K562 (cell line): Measurements from ENCODE around the gene NEMP1. TPM values are rescaled to one million over a fixed set of nuclear protein-coding genes. Genes with fewer than 3 reads are reported as not detected.
A peak's percentile ranks its signal among the peaks of the same experiment; 100 is the strongest.

Experiments
- ARID2 ChIP-seq: fragments of 450-650 bp; IDR thresholded peaks from 2 replicates; pipeline ENCODE4 v1.6.1; 2017; ENCODE audit warnings: antibody characterized with exemption, mild to moderate bottlenecking
- CBFA2T3 ChIP-seq: fragments of 450-650 bp; IDR thresholded peaks from 2 replicates; pipeline ENCODE4 v1.6.1; 2017
- CCNT2 ChIP-seq: IDR thresholded peaks from 2 replicates; pipeline ENCODE4 v1.6.1; 2011; ENCODE audit warnings: borderline replicate concordance, low read depth, mild to moderate bottlenecking, moderate library complexity, mixed read lengths, low read length; ENCODE audit not compliant: insufficient read length; ENCODE audit errors: extremely low read depth
- CTBP1 ChIP-seq: fragments of 450-650 bp; IDR thresholded peaks from 2 replicates; pipeline ENCODE4 v1.6.1; 2016; ENCODE audit warnings: borderline replicate concordance
- ELF4 ChIP-seq: fragments of 450-650 bp; formaldehyde crosslinking; IDR thresholded peaks from 2 replicates; pipeline ENCODE4 v1.4.0; 2022; ENCODE audit warnings: missing genetic modification characterization
- KAT7 ChIP-seq: sonication (generic); formaldehyde crosslinking; IDR thresholded peaks from 2 replicates; pipeline ENCODE4 v1.8.0; 2022; ENCODE audit warnings: missing genetic modification reagents, mild to moderate bottlenecking, borderline replicate concordance
- L3MBTL2 ChIP-seq: fragments of 450-650 bp; IDR thresholded peaks from 2 replicates; pipeline ENCODE4 v1.6.1; 2016; ENCODE audit warnings: mild to moderate bottlenecking, moderate library complexity
- LARP7 ChIP-seq: fragments of 450-650 bp; IDR thresholded peaks from 2 replicates; pipeline ENCODE4 v1.6.1; 2016
- MTA2 ChIP-seq: fragments of 450-650 bp; IDR thresholded peaks from 2 replicates; pipeline ENCODE4 v1.6.1; 2016; ENCODE audit warnings: low read depth
- NR2C1 ChIP-seq, 2 experiments: fragments of 450-650 bp; IDR thresholded peaks; 2 replicates each; pipeline ENCODE4 v1.6.1; 2017; ENCODE audit warnings: mild to moderate bottlenecking in 2 of 2, antibody characterized with exemption in 1 of 2, inconsistent platforms in 1 of 2, missing compliant biosample characterization in 1 of 2, missing genetic modification characterization in 1 of 2
- NR4A1 ChIP-seq, 2 experiments: fragments of 250-450 bp in 1 of 2; fragments of 450-650 bp in 1 of 2; sonication (Bioruptor Pico) in 1 of 2; IDR thresholded peaks; 2 replicates each; pipeline versions ENCODE4 v1.4.0 to v1.6.1; 2016 to 2020; ENCODE audit warnings: mild to moderate bottlenecking in 2 of 2, missing compliant biosample characterization in 1 of 2, missing genetic modification characterization in 1 of 2, moderate library complexity in 1 of 2
- POLR2A ChIP-seq: fragments of 450-650 bp; conservative IDR thresholded peaks from 2 replicates; pipeline ENCODE4 v1.6.1; 2016
- SP1 ChIP-seq: sonication (generic); formaldehyde crosslinking; IDR thresholded peaks from 2 replicates; pipeline ENCODE4 v1.8.1; 2022; ENCODE audit warnings: mild to moderate bottlenecking, missing genetic modification reagents
- SPI1 ChIP-seq: IDR thresholded peaks from 2 replicates; pipeline ENCODE4 v1.6.1; 2011; ENCODE audit warnings: low read depth, low read length, control low read depth, borderline replicate concordance
- STAT5B ChIP-seq: fragments of 250-450 bp; sonication (Bioruptor Pico); IDR thresholded peaks from 2 replicates; pipeline ENCODE4 v1.8.0; 2021; ENCODE audit warnings: mild to moderate bottlenecking, inconsistent platforms
- TSC22D4 ChIP-seq: fragments of 450-650 bp; IDR thresholded peaks from 2 replicates; pipeline ENCODE4 v1.6.1; 2016; ENCODE audit warnings: missing genetic modification characterization, missing biosample characterization, control low read depth
- ZEB2 ChIP-seq: fragments of 450-650 bp; IDR thresholded peaks from 2 replicates; pipeline ENCODE4 v1.6.1; 2016
- ZNF79 ChIP-seq: fragments of 250-450 bp; sonication (Bioruptor Pico); IDR thresholded peaks from 2 replicates; pipeline ENCODE4 v1.4.0; 2020; ENCODE audit warnings: low read depth, mild to moderate bottlenecking, moderate library complexity
- polyA plus RNA-seq, 8 experiments: library from polyadenylated mRNA; depleted of rRNA in 4 of 8; stranded (reverse) in 5 of 8; unstranded in 3 of 8; fragments of >200 nt; fragmentation: Nextera tagmentation in 2 of 8; fragmentation: Illumina TruSeq in 1 of 8; extraction: Ambion mirVana in 2 of 8; extraction: Trizol in 1 of 8; gene quantifications; 2 replicates each; pipeline versions ENCODE4 v1.2.1 to v1.2.3, GENCODE V29; 2011 to 2014; ENCODE audit warnings: inconsistent platforms in 1 of 8, missing spikeins in 1 of 8
- total RNA-seq, 7 experiments: library from RNA; depleted of rRNA in 6 of 7; stranded (reverse); fragments of >200 nt in 6 of 7; fragmentation: Illumina TruSeq in 2 of 7; extraction: Trizol in 2 of 7; gene quantifications; 2 replicates each; pipeline versions ENCODE4 v1.2.1 to v1.2.3, GENCODE V29; 2011 to 2021; ENCODE audit warnings: low replicate concordance in 1 of 7
- TF ChIP-seq, protein P1 (sequence below): fragments of 450-650 bp; IDR thresholded peaks from 2 replicates; pipeline ENCODE4 v1.6.1; 2016; ENCODE audit warnings: low read depth
- TF ChIP-seq, protein P2 (sequence below): fragments of 450-650 bp; conservative IDR thresholded peaks from 2 replicates; pipeline ENCODE4 v1.6.1; 2016; ENCODE audit warnings: missing genetic modification characterization, low read depth, mild to moderate bottlenecking, missing compliant biosample characterization, moderate library complexity

Gene NEMP1
- total and polyA plus RNA-seq, 9 of the 15 experiments (the other 6 are each of a cell fraction or from before 2014, with no cell fraction given): 9.5 to 82.2 (median 41.2) TPM

DNA sequence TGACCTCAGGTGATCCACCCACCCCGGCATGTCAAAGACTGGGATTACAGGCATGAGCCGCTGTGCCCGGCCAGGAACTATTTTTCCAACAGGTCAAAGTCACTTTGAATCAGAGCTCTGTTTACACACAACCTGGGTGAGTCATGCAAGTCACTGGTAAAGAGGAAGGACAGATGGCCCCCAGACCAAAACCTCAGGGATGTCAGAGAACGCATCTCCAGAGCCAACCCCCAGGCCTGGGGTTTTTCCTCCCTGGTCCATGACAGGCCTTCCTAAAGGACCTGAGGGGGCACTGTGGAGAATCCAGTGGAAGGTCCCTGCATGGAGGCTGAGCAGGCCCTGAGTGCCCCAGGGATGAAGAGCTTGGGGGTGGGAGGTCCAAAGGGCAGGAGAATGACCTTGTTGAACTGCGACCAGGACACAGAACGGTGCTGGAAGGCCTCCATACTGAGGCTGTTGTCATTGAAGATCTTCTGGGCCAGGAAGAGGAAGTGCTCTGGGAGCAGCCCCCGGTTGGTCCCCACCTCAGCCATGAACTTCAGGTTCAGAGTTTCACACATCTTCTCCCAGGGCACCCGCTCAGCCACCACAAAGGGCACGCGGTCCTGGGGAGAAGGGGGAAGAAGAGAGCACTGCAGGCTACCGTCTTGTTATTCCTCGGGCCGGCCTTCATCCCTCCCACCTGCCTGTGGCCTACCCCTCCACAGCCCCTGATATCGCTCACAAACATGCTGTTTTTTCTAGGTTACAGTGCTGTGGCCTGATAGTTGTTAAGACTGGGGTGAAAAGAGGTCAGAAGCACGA, 23.5 kb upstream of the NEMP1 start (continued):
- no peak; the same call in 1 of the 2 replicates for TF ChIP-seq NR2C1 (IDR thresholded peaks at IDR 0.05)
- 0 out of 2 replicates have a peak, but pooled peaks have one; percentile 14 for TF ChIP-seq NR2C1 (tag; IDR thresholded peaks at IDR 0.05)
- no peak for TF ChIP-seq ZNF79 (CRISPR knock-in tag)
- TF ChIP-seq STAT5B (CRISPR knock-in tag): no peak
- TF ChIP-seq, protein P1, sequence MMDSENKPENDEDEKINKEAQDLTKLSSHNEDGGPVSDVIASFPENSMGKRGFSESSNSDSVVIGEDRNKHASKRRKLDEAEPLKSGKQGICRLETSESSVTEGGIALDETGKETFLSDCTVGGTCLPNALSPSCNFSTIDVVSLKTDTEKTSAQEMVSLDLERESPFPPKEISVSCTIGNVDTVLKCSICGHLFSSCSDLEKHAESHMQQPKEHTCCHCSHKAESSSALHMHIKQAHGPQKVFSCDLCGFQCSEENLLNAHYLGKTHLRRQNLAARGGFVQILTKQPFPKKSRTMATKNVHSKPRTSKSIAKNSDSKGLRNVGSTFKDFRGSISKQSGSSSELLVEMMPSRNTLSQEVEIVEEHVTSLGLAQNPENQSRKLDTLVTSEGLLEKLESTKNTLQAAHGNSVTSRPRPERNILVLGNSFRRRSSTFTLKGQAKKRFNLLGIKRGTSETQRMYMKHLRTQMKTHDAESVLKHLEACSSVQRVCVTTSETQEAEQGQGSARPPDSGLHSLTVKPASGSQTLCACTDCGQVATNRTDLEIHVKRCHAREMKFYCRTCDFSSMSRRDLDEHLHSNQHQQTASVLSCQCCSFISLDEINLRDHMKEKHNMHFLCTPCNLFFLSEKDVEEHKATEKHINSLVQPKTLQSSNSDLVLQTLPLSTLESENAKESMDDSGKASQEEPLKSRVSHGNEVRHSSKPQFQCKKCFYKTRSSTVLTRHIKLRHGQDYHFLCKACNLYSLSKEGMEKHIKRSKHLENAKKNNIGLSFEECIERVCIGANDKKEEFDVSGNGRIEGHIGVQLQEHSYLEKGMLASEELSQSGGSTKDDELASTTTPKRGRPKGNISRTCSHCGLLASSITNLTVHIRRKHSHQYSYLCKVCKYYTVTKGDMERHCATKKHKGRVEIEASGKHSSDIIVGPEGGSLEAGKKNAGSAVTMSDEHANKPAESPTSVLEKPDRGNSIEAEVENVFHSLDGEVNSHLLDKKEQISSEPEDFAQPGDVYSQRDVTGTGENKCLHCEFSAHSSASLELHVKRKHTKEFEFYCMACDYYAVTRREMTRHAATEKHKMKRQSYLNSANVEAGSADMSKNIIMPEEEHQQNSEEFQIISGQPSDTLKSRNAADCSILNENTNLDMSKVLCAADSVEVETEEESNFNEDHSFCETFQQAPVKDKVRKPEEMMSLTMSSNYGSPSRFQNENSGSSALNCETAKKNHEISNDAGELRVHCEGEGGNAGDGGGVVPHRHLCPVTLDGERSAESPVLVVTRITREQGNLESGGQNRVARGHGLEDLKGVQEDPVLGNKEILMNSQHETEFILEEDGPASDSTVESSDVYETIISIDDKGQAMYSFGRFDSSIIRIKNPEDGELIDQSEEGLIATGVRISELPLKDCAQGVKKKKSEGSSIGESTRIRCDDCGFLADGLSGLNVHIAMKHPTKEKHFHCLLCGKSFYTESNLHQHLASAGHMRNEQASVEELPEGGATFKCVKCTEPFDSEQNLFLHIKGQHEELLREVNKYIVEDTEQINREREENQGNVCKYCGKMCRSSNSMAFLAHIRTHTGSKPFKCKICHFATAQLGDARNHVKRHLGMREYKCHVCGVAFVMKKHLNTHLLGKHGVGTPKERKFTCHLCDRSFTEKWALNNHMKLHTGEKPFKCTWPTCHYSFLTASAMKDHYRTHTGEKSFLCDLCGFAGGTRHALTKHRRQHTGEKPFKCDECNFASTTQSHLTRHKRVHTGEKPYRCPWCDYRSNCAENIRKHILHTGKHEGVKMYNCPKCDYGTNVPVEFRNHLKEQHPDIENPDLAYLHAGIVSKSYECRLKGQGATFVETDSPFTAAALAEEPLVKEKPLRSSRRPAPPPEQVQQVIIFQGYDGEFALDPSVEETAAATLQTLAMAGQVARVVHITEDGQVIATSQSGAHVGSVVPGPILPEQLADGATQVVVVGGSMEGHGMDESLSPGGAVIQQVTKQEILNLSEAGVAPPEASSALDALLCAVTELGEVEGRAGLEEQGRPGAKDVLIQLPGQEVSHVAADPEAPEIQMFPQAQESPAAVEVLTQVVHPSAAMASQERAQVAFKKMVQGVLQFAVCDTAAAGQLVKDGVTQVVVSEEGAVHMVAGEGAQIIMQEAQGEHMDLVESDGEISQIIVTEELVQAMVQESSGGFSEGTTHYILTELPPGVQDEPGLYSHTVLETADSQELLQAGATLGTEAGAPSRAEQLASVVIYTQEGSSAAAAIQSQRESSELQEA: peak; percentile 56
- 0 out of 2 replicates have a peak, but pooled peaks have one; percentile 18 for TF ChIP-seq SP1 (CRISPR knock-in tag)
- no peak for TF ChIP-seq TSC22D4 (tag)
- TF ChIP-seq POLR2A: 0 out of 2 replicates have a peak, but pooled peaks have one; percentile 38
- peak; percentile 97 for TF ChIP-seq SPI1
- 0 out of 2 replicates have a peak, but pooled peaks have one; percentile 29 for TF ChIP-seq ZEB2
- peak; percentile 85 for TF ChIP-seq CBFA2T3
- TF ChIP-seq L3MBTL2: peak; percentile 62
- TF ChIP-seq CTBP1: peak; percentile 71
- TF ChIP-seq, protein P2, sequence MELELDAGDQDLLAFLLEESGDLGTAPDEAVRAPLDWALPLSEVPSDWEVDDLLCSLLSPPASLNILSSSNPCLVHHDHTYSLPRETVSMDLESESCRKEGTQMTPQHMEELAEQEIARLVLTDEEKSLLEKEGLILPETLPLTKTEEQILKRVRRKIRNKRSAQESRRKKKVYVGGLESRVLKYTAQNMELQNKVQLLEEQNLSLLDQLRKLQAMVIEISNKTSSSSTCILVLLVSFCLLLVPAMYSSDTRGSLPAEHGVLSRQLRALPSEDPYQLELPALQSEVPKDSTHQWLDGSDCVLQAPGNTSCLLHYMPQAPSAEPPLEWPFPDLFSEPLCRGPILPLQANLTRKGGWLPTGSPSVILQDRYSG (tag): peak; percentile 82; the same call in 1 of the 2 replicates
- TF ChIP-seq MTA2: 0 out of 2 replicates have a peak, but pooled peaks have one; percentile 20
- TF ChIP-seq CCNT2: peak; percentile 28
- no peak for TF ChIP-seq ARID2
- TF ChIP-seq ELF4 (CRISPR knock-in tag): 0 out of 2 replicates have a peak, but pooled peaks have one; percentile 40
- TF ChIP-seq KAT7: no peak
- no peak for TF ChIP-seq LARP7
- no peak for TF ChIP-seq NR4A1 (CRISPR knock-in tag; IDR thresholded peaks at IDR 0.05)
- TF ChIP-seq NR4A1 (tag; IDR thresholded peaks at IDR 0.05): peak; percentile 51; the same call in 1 of the 2 replicates
